ENCODE results near the gene MAP6. TPM values are rescaled to one million over a fixed set of nuclear protein-coding genes. Genes with fewer than 3 reads are reported as not detected.

The MAP6 gene
- total and polyA plus RNA-seq, 9 of the 15 experiments (the other 6 are each of a cell fraction or from before 2014, with no cell fraction given) = not detected

DNA sequence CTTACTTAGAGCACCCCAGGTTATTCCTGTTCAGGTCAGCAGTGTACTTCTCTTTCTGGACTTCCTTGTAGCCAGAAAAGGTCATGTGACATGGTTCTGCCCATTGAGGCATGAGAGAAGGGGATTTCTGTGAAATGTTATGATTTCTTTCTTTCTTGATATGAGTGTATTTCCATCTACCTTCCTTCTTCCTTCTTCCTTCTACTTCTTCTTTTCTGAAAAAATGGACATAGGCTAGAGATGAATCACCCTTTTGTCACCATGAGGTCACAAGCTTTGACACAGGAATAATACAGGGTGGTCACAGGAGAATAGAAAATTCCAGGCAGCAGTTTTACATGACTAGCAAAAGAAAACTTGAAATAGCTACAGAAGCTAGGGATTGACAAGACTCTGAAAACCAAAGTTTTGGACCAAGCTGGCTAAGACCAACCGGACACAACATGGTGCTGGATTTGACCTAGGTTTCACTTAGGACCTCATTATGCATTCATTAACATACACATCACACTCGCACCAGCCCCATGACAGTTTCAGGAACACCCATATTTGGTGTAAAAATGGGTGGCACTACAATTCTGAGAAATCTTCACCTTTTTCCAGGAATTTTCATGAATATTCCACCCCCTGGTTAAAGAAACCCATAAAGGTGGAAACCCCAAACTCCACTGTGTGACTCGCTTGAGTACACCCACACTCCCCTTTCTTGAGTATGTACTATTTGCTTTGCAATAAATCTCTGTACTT lies 21.2 kb upstream of the MAP6 start (continued):
- TF ChIP-seq, protein P1, sequence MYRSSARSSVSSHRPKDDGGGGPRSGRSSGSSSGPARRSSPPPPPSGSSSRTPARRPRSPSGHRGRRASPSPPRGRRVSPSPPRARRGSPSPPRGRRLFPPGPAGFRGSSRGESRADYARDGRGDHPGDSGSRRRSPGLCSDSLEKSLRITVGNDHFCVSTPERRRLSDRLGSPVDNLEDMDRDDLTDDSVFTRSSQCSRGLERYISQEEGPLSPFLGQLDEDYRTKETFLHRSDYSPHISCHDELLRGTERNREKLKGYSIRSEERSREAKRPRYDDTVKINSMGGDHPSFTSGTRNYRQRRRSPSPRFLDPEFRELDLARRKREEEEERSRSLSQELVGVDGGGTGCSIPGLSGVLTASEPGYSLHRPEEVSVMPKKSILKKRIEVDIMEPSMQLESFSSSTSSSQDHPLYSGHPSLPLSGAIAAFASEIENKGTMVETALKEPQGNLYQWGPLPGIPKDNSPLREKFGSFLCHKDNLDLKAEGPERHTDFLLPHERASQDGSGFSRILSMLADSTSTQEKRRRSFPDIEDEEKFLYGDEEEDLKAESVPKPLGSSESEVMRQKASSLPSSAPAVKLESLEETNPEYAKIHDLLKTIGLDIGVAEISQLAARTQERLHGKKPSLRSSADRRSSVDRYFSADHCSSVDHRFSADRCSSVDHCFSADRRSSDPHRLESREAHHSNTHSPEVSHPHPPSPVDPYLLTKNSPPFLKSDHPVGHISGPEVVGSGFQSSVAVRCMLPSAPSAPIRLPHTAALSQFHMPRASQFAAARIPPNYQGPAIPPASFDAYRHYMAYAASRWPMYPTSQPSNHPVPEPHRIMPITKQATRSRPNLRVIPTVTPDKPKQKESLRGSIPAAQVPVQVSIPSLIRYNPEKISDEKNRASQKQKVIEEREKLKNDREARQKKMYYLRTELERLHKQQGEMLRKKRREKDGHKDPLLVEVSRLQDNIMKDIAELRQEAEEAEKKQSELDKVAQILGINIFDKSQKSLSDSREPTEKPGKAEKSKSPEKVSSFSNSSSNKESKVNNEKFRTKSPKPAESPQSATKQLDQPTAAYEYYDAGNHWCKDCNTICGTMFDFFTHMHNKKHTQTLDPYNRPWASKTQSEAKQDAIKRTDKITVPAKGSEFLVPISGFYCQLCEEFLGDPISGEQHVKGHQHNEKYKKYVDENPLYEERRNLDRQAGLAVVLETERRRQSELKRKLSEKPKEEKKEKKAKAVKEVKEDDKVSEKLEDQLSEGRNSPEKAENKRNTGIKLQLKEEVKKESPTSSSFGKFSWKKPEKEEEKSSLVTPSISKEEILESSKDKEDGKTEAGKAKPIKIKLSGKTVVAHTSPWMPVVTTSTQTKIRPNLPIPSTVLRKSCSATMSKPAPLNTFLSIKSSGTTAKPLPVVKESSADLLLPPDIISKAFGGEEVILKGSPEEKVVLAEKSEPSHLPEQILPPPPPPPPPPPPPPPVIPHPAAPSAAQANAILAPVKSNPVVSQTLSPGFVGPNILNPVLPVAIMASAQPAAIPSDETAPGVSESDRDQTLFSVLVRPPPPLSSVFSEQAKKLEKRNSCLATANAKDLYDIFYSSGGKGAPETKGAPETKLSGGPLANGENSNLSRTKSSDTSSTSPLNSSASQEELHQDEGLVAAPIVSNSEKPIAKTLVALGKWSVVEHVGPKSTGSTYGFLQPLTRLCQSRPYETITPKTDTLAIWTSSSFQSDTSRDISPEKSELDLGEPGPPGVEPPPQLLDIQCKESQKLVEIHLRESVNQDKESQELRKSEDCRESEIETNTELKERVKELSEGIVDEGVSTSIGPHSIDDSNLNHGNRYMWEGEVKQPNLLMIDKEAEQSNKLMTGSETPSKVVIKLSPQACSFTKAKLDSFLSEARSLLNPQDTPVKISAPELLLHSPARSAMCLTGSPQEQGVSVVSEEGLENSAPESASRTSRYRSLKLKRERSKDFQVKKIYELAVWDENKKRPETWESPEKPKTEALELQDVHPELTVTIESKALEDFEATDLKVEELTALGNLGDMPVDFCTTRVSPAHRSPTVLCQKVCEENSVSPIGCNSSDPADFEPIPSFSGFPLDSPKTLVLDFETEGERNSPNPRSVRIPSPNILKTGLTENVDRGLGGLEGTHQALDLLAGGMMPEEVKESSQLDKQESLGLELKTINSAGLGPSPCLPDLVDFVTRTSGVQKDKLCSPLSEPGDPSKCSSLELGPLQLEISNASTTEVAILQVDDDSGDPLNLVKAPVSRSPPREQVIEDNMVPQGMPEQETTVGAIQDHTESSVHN (IDR thresholded peaks at IDR 0.05; ENCODE audit: borderline replicate concordance in 1 of 2, low read depth in 1 of 2) = no peak
- TF ChIP-seq NR2C1 (IDR thresholded peaks at IDR 0.05) = peak; percentile 39; the same call in 1 of the 2 replicates
- TF ChIP-seq NR2C1 (tag; IDR thresholded peaks at IDR 0.05) = peak; percentile 45; the same call in 1 of the 2 replicates
- TF ChIP-seq, protein P2, sequence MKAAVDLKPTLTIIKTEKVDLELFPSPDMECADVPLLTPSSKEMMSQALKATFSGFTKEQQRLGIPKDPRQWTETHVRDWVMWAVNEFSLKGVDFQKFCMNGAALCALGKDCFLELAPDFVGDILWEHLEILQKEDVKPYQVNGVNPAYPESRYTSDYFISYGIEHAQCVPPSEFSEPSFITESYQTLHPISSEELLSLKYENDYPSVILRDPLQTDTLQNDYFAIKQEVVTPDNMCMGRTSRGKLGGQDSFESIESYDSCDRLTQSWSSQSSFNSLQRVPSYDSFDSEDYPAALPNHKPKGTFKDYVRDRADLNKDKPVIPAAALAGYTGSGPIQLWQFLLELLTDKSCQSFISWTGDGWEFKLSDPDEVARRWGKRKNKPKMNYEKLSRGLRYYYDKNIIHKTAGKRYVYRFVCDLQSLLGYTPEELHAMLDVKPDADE (conservative IDR thresholded peaks at IDR 0.05; ENCODE audit: control insufficient read depth, low read depth, low read length) = no peak
- TF ChIP-seq ZNF165 (CRISPR knock-in tag; IDR thresholded peaks at IDR 0.05; ENCODE audit: borderline replicate concordance) = no peak
- TF ChIP-seq, protein P3, sequence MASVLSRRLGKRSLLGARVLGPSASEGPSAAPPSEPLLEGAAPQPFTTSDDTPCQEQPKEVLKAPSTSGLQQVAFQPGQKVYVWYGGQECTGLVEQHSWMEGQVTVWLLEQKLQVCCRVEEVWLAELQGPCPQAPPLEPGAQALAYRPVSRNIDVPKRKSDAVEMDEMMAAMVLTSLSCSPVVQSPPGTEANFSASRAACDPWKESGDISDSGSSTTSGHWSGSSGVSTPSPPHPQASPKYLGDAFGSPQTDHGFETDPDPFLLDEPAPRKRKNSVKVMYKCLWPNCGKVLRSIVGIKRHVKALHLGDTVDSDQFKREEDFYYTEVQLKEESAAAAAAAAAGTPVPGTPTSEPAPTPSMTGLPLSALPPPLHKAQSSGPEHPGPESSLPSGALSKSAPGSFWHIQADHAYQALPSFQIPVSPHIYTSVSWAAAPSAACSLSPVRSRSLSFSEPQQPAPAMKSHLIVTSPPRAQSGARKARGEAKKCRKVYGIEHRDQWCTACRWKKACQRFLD (CRISPR knock-in tag; IDR thresholded peaks at IDR 0.05) = peak; percentile 89; the same call in 1 of the 2 replicates
- no peak for TF ChIP-seq MAFF (IDR thresholded peaks at IDR 0.05; ENCODE audit: low read length)
- TF ChIP-seq PHB (CRISPR knock-in tag; IDR thresholded peaks at IDR 0.05) = no peak
- TF ChIP-seq, protein P4, sequence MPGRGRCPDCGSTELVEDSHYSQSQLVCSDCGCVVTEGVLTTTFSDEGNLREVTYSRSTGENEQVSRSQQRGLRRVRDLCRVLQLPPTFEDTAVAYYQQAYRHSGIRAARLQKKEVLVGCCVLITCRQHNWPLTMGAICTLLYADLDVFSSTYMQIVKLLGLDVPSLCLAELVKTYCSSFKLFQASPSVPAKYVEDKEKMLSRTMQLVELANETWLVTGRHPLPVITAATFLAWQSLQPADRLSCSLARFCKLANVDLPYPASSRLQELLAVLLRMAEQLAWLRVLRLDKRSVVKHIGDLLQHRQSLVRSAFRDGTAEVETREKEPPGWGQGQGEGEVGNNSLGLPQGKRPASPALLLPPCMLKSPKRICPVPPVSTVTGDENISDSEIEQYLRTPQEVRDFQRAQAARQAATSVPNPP (IDR thresholded peaks at IDR 0.05; ENCODE audit: borderline replicate concordance, insufficient read depth, insufficient read length) = no peak
- TF ChIP-seq ELF4 (CRISPR knock-in tag; IDR thresholded peaks at IDR 0.05) = no peak
- TF ChIP-seq NFATC3 (IDR thresholded peaks at IDR 0.05) = no peak
- TF ChIP-seq HMG20B (CRISPR knock-in tag; IDR thresholded peaks at IDR 0.05) = no peak; the same call in 1 of the 2 replicates
- no peak for TF ChIP-seq ZNF699 (CRISPR knock-in tag; IDR thresholded peaks at IDR 0.05; ENCODE audit: insufficient replicate concordance)

Data from K562 (cell line).